ENCODE data around the gene SEMA4B.

SEMA4B gene

DNA sequence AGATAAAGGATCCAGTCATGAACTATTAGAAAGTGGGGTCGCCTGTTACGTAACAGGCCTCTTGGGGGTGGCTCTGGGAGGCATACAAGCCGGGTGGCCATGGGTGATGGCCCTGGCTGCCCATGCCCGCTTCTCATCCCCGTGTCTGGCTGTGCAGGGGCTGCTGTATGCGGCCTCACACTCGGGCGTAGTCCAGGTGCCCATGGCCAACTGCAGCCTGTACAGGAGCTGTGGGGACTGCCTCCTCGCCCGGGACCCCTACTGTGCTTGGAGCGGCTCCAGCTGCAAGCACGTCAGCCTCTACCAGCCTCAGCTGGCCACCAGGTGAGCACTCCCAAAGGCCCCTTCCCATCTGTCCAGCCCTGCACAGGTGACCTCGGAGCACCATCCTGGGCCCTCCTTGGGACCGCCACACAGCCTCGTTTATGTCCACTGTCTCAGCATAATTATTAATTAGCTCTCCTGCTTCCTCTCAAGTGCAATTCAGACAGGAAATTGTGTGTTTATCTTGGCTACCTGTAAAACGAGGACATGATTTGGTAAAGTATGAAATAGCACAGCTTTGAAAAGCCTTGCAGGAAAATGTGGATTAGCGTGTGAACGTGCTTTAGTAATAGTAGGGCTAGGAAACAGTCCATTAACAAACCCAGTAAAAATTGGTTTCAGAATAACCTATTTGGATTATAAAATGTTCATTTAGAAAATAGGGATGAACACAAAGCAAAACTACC, 24.5 kb downstream of the SEMA4B start:
- DNase-seq (ENCODE audit: low spot score) = no peak

DNA sequence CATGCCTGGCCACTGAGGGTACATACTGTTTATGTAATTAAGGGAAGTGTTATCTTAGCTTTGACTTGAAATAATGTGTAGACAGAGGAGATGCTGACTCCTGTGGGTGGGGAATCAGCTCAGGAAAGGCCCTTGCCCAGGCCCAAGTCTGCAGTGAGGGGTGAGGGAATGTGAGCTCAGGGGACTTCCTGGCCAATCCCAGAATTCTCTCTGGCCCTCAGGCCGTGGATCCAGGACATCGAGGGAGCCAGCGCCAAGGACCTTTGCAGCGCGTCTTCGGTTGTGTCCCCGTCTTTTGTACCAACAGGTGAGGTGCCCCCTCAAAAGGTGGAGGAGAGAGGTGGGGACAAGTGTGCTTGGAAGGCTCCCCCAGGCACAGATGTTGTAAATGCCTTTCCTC, 26.2 kb downstream of the SEMA4B start:
- no peak for DNase-seq (ENCODE audit: low spot score)

DNA sequence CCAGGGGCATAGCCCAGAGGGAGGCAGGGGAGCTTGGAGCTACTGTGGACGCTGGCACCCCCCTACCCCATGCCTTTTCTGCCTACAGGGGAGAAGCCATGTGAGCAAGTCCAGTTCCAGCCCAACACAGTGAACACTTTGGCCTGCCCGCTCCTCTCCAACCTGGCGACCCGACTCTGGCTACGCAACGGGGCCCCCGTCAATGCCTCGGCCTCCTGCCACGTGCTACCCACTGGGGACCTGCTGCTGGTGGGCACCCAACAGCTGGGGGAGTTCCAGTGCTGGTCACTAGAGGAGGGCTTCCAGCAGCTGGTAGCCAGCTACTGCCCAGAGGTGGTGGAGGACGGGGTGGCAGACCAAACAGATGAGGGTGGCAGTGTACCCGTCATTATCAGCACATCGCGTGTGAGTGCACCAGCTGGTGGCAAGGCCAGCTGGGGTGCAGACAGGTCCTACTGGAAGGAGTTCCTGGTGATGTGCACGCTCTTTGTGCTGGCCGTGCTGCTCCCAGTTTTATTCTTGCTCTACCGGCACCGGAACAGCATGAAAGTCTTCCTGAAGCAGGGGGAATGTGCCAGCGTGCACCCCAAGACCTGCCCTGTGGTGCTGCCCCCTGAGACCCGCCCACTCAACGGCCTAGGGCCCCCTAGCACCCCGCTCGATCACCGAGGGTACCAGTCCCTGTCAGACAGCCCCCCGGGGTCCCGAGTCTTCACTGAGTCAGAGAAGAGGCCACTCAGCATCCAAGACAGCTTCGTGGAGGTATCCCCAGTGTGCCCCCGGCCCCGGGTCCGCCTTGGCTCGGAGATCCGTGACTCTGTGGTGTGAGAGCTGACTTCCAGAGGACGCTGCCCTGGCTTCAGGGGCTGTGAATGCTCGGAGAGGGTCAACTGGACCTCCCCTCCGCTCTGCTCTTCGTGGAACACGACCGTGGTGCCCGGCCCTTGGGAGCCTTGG, 27.0 kb downstream of the SEMA4B start:
- no peak for DNase-seq (ENCODE audit: low spot score)

DNA sequence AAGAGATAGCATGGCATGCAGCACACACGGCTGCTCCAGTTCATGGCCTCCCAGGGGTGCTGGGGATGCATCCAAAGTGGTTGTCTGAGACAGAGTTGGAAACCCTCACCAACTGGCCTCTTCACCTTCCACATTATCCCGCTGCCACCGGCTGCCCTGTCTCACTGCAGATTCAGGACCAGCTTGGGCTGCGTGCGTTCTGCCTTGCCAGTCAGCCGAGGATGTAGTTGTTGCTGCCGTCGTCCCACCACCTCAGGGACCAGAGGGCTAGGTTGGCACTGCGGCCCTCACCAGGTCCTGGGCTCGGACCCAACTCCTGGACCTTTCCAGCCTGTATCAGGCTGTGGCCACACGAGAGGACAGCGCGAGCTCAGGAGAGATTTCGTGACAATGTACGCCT, 27.8 kb downstream of the SEMA4B start:
- DNase-seq (ENCODE audit: low spot score) = no peak

DNA sequence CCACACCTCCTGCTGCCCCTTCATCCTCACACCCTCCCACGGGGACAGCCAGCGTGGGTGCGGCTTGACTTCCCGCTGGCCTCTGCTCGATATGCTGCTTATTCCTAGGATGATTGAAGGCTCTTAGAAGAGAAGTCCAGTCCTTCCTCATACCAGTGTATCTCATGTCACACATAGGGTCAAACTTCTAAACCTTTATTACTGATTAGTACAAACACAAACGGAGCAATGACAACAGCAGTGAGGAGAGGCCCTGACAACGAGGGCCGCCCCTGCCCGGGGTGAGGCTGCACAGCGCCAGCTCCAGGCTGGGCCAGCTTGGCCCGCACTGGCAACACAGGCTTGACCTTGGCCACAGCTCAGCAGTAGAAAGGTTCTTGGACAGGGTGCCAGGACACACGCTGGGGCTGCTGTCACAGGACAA, 29.0 kb downstream of the SEMA4B start:
- no peak for DNase-seq (ENCODE audit: low spot score)

DNA sequence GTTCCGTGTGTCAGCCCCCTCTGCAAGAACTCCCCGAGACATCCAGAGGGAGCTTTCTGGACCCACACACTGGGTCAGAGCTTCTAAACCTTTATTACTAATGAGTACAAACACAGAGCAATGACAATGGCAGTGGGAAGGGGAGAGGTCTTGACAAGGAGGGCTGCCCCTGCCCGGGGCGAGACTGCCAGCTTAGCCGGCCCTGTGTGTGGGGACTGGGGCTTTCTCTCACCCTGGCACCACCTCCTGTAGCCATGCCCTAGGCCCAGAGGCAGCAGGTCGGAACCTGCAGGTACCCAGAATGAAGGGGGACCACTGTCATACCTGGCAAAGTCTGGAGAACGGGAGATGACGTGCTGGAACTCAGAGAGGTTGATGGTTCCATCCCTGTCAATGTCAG, 29.5 kb downstream of the SEMA4B start:
- no peak for DNase-seq (ENCODE audit: low spot score)

DNA sequence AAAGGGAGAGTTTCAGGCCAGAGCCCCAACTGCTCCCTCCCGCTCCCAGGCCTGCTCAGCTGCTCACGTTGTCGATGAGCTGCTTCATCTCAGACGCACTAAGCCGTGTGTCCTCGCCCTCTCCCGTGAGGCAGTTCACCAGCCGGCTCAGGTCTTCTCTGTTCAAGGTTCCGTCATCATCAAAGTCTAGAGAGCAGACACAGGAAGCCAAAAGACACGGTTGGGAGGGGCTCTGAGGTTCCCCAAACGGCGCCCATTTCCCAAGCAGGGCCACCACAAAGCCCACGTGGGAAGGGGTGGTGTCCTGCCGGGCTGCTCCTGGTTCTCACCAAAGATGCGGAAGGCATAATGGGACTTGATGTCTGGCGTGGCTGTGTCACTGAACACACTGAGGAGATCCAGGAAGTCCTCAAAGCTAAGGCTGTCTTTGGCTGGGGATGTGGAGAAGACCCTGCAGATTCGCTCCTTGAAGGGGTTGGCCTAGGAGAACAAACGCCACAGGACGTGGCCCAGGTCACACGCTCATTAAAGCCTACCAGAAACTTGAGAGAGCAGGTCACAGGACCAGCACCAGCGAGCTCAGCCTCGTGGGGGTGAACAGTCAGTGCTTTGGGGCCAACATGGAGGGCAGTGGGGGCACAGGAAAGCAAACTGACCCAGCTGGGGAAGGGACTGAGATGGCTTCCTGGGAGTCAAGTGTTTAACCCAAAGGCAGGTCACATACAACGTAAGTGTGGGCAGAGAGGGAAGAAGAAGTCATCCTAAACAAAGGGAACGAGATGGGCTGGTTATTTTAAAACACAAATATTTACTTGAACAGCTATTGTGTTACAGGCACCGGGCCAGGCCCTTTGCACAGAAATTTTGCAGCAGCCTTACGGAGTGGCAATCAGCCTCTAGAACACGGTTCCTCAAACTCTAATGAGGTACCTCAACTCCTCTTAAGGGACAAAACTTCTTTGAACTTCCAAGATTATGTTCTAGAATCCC, 30.2 kb downstream of the SEMA4B start:
- DNase-seq (ENCODE audit: low spot score) = no peak

DNA sequence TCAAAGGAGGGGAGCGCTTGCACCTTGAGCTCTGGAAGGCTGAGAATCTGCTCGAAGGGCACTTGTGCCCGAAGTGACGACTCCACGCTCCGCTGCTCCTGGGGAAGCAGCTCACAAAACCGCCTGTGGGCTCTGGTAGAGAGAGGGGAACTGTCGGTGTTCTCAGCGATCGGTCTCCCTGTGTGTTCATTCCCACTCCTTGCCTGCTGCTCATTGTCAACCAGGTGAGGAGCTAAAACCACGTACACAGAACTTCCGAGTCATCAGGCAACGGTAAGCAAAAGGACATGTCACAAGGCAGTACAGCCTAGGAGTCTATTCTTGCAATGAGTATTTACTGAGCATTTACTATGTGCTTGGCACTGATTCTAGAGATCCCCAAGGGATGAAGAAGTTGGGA, 31.1 kb downstream of the SEMA4B start:
- DNase-seq (ENCODE audit: low spot score) = peak; percentile 52

DNA sequence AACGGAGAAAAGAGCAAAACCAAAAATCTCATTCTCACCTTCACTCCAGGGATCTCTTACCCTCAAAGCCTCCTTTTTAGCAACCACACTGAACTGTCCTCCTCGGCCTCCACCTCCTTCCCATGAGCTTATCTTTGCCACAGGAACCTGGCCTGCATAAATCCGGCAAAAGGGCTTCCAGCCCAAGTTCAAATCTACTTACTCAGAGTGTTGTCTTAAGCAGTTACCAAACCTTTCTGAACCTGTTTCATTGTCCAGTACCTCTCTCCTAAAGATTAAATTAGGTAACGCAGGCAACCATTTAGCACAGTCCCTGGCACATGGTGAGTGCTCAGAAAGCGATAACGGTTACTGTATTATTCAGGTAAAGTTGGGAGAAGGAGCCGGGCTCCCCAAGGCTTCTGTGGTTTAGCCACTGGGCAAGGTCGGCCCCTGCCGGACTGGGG, 31.8 kb downstream of the SEMA4B start:
- DNase-seq (ENCODE audit: low spot score) = no peak

DNA sequence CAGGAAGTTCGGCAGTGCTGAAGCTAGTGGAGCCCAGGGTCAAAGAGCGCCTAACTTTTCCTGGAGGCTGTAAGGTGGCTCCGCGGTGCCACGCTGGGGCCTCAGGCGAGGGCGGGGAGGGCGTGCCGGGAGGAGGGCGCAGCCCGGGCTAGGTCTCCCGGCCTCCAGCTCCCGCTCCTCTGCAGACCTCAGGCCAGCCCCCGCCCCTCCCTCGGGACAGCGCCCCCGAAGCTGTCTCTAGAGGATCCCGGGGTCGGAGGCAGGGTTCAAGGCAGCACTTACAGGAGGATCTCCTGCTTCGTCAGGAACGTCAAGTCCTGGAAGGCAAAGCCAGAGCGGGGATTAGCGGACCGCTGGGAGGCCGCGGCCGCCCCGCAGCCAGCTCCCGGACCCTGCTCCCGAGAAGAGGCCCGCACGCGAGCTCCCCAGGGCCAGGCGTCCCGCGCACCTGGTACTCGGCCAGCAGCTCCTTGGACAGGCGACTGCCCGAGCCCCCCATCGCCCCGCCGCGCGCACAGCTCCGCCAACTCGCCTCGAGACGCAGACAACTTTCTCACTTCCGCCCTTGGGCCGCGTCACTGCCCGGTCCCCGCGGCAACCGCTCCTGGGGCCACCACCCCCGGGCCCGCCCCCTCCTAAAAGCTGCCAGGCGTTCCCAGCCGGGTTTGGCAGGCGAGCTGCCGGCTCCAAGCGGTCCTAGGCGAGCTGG, 32.4 kb downstream of the SEMA4B start, which contains the start of gene CIB1:
TSS of gene CIB1 (minus strand) at position 555 of the 709 bp plus-strand sequence. CDS start at position 499, 56 bp downstream.
- peak; percentile 97 for DNase-seq (ENCODE audit: low spot score)

DNA sequence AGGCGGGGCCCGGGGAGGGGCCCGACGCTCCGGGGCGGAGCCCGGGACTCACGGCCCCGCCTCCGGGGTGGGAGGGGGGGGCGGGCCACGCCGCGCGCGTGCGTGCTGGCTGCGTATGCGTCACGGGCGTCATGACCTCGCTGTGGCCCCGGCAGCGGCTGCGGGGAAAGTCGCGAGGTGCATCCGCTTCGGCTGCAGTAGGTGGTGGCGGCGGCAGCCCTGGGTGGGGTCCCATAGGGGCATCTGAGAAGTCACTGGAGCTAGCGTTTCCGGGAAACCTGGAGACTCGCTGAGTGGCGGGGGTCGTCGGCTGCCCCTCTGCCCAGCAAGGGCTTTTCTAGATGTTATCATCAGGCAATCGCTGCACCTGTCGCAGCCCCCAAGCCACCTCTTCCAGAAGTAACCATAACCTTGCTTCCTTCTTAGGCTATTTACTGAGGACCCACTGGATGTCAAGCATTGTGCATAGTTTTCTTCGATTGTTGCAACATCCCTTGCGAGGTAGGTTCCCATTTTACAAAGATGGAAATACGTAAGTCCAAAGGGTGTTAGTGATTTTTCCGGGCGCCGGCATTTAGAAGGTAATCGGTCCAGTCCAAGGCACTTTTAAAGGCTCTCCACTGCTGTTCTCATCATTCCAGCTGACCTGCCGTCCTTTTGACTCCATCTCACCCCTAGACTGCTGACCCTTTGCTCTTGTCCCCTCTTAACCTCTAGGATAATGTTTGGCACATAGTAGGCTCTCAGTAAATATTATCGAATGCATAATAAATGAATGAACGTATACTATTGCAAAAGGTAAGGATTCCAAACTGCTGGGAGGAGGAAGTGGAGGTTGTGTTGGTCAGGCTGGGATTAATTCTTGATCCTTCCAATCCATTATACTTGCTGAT, 33.2 kb downstream of the SEMA4B start, which contains the start of gene GDPGP1:
TSS of gene GDPGP1 (plus strand) at position 114 of the 893 bp plus-strand sequence. CDS start 6,700 bp downstream, outside the sequence.
- DNase-seq (ENCODE audit: low spot score) = peak; percentile 31

DNA sequence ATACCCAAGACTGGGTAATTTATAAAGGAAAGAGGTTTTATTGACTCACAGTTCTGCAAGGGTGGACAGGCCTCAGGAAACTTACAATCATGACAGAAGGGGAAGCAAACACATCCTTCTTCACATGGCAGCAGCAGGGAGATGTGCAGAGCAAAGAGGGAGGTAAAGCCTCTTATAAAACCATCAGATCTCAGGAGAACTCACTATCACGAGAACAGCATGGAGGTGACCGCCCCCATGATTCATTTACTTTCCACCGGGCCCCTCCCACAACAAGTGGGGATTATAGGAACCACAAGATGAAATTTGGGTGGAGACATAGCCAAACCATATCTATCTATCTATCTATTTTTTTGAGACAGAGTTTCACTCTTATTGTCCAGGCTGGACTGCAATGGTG, 38.2 kb downstream of the SEMA4B start:
- DNase-seq (ENCODE audit: low spot score) = no peak

DNA sequence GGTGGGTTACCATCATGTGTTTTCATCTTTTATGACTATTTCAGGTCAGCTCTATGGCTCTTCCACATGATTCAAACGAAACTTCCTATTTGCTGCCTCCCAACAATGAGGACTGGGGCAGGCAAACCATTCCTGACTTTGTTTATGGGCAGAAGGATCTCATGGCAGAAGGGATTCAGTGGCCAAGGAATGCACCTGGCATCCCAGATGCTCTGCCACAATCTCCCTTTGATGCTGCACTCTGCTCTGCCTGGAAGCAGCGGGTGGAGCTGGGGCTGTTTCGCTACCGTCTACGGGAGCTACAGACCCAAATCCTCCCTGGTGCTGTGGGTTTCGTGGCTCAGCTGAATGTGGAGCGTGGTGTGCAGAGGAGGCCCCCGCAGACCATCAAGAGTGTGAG, 39.7 kb downstream of the SEMA4B start:
- DNase-seq (ENCODE audit: low spot score) = no peak

DNA sequence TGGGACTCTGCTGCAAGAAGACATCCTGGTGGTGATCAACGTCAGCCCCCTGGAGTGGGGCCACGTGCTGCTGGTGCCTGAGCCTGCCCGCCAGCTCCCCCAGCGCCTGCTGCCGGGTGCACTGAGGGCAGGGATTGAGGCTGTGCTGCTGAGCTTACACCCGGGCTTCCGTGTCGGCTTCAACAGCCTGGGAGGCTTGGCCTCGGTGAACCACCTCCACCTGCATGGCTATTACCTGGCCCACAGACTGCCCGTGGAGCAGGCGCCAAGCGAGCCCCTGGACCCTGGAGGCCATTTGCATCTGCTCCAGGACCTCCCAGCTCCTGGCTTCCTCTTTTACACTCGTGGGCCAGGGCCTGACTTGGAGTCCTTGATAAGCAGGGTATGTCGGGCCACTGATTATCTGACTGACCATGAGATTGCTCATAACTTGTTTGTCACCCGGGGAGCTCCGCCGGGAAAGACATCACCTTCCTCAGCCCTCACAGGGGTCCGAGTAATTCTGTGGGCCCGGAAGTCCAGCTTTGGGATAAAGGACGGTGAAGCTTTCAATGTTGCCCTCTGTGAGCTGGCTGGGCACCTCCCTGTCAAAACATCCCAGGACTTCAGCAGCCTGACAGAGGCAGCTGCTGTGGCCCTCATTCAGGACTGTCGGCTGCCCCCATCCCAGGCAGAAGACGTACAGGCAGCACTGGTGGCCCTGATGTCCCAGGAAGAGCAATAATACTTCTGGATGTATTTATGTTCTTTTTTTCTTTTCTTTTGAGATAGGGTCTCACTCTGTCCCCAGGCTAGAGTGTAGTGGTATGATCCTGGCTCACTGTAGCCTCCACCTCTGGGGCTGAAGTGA, 40.4 kb downstream of the SEMA4B start:
- DNase-seq (ENCODE audit: low spot score) = no peak

DNA sequence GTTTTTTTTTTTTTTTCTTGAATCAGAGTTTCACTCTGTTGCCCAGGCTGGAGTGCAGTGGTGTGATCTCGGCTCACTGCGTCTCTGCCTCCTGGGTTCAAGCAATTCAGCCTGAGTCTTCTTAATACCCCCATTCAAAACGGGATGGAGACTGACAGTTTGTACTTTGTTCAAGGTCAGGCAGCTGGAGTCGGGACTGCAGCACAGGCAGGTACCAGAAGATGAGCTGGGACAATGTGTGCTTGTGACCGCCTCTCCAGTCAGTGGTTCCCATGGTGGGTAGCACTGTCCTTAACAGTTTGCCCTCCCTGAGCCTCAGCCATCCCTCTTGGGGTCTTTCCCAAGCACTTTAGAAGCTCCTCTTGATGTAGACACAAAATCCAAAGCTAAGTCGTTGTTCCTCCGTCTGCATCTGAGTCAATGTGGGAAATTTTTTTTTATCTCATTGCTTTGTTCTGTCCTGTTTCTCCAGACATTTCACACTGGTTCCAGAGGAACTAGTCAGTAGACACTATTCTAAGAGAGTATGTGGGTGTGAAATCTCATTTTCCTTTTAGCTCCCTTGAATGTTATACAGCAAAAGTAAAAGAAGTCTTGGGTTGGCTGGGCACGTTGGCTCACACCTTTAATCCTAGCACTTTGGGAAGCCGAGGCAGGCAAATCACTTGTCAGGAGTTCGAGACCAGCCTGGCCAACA, 43.0 kb downstream of the SEMA4B start:
- no peak for DNase-seq (ENCODE audit: low spot score)

DNA sequence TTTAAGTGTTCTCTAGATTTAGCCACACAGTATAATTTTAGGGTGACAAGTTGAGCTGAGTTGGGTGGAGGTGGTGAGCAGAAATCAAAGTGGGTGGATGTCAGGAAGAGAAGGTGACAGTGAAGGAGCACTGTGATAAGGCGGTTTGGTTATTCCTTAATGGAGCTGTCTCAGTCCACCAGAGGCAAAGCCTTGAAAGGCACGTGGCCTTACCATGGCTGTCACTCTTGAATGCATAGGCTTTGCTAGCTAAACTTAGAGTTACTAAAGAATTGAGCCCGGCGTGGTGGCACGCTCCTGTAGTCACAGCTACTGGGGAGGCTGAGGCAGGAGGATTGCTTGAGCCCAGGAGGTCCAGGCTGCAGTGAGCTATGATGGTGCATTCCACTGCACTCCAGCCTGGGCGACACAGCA, 47.7 kb downstream of the SEMA4B start:
- no peak for DNase-seq (ENCODE audit: low spot score)

DNA sequence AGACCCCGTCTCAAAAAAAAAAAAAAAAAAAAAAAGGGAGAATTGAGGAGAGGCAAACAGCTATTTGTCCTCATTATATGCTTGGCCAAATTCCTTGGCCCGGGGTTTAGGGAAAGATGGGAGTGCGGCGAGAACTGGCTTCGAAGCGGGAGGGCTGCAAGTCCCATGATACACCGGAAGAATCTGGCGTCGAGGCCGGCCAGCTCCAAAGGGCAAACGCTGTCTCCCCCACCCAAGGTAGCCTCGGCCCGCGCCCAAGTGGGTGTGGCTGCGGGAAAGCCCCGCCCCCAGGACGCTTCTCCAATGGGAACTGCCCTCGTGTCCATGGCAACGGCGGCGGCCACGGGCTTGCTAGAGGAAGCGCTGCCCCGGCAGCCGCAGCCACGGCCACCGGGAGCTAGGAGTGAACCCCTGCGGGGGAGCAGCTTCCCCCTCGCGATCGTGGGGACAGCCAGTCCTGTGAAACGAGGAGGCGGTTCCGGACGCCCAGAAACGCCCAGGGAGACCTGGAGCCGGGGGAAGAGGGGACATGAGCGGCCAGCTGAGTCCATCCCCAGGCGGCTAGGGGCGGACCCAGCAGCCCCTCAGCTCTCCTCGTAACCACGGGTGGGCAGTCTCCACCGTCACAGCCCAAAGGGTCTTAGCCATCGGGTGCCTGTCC, 48.2 kb downstream of the SEMA4B start, which contains the start of gene TTLL13:
TSS of gene TTLL13 (plus strand) at position 354 of the 661 bp plus-strand sequence. CDS start 1,075 bp downstream, outside the sequence.
- peak; percentile 86 for DNase-seq (ENCODE audit: low spot score)

DNA sequence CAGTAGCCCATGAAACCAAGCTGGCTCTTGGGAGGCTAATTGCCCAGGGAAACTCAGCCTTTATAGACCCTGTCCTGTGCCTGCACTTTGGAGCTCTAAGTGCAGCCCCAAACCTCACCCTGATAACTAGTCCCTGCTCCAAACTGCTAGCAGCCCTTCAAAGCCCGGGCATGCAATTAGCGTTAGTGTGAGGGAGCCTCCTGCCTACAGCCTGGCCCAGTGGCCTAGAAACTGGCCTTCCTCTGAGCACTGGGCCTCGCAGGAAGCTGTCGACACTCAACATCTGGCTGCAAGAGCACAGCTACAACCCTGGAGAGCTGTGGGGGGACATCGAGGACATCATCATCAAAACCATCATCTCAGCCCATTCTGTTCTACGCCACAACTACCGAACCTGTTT, 56.6 kb downstream of the SEMA4B start:
- DNase-seq (ENCODE audit: low spot score) = no peak
